ENCODE measurements around the gene NFE2L3.

- TF ChIP-seq CTCF (IDR thresholded peaks at IDR 0.05): no peak
- TF ChIP-seq POLR2A (IDR thresholded peaks at IDR 0.05): no peak
Observed at GRCh38 chr7:26135076-26135475, 16.9 kb upstream of the NFE2L3 start.
